ENCODE data around the gene ZDHHC5.

The ZDHHC5 gene

GRCh38 chr11:57620467-57620866 is 47.4 kb upstream of the ZDHHC5 start:
- DNase-seq: no peak
- Histone ChIP-seq H2AFZ (ENCODE audit: low read length) (no peak overlapping the region), H3K4me1 (ENCODE audit: low read length) (no peaks in the 10 kb centered on the region), H3K4me2 (ENCODE audit: low read depth, low read length) (no peak overlapping the region), H3K27ac (ENCODE audit: low read length) (no peak overlapping the region), H3K27me3 (replicated peaks; ENCODE audit: insufficient read depth, low read length) (no peaks in the 10 kb centered on the region), H3K9ac (ENCODE audit: low read length) (no peak overlapping the region), H3K79me2 (ENCODE audit: low read length) (no peaks in the 10 kb centered on the region), H4K20me1 (ENCODE audit: insufficient read depth, low read length) (no peaks in the 10 kb centered on the region), H3F3A (ENCODE audit: insufficient read depth, low read length) (no peaks in the 10 kb centered on the region), H3K36me3 (replicated peaks; ENCODE audit: insufficient read depth, low read length) (no peaks in the 10 kb centered on the region), H3K4me3 (ENCODE audit: low read length) (no peak overlapping the region), H3K9me2 (replicated peaks; ENCODE audit: insufficient read depth, low read length) (no peaks in the 10 kb centered on the region), H3K9me3 (replicated peaks; ENCODE audit: insufficient read depth, low read length) (no peaks in the 10 kb centered on the region)
- no peak for TF ChIP-seq EZH2 (optimal IDR thresholded peaks at IDR 0.05; ENCODE audit: low read depth, low read length)

DNA sequence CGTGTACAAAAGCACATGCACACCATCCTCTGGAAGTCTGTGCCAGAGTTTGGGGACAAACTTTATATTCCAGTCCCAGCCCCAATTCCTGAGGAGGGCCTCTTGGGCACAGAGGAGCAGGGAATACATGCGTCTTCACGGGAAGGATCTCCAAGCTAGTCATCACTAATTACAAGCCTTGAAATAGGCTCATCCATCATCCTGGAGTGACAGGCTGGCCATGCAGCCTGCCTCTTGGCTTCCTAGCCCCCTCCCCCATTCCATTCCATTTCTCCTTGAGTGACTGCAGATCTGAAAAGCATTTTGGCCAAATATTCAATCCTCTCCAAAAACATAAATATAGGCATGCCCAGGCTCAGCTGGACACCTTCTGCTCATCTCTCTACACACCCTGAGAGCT is 45.7 kb upstream of the ZDHHC5 start:
- no peaks in the 10 kb centered on the region for H3K79me2 ChIP-seq (ENCODE audit: low read length)
- no peak overlapping the region for H3K27ac ChIP-seq (ENCODE audit: low read length)
- no peak for DNase-seq
- H3K36me3 ChIP-seq (replicated peaks; ENCODE audit: insufficient read depth, low read length): no peaks in the 10 kb centered on the region
- no peak overlapping the region for H3K4me2 ChIP-seq (ENCODE audit: low read depth, low read length)
- no peaks in the 10 kb centered on the region for H3K9me3 ChIP-seq (replicated peaks; ENCODE audit: insufficient read depth, low read length)
- no peak overlapping the region for H2AFZ ChIP-seq (ENCODE audit: low read length)
- H3K4me3 ChIP-seq (ENCODE audit: low read length): no peak overlapping the region
- H3K9me2 ChIP-seq (replicated peaks; ENCODE audit: insufficient read depth, low read length): no peaks in the 10 kb centered on the region
- no peaks in the 10 kb centered on the region for H3K4me1 ChIP-seq (ENCODE audit: low read length)
- no peaks in the 10 kb centered on the region for H4K20me1 ChIP-seq (ENCODE audit: insufficient read depth, low read length)
- H3K27me3 ChIP-seq (replicated peaks; ENCODE audit: insufficient read depth, low read length): no peaks in the 10 kb centered on the region
- no peaks in the 10 kb centered on the region for H3F3A ChIP-seq (ENCODE audit: insufficient read depth, low read length)
- H3K9ac ChIP-seq (ENCODE audit: low read length): no peak overlapping the region
- TF ChIP-seq EZH2 (optimal IDR thresholded peaks at IDR 0.05; ENCODE audit: low read depth, low read length): no peak
- no peak for TF ChIP-seq EZH2phosphoT487 (IDR thresholded peaks at IDR 0.05; ENCODE audit: low read length)
- TF ChIP-seq CTCF (IDR thresholded peaks at IDR 0.05; ENCODE audit: low read length): no peak

GRCh38 chr11:57624864-57625263 is 43.0 kb upstream of the ZDHHC5 start:
- Histone ChIP-seq H4K20me1 (ENCODE audit: insufficient read depth, low read length) (no peaks in the 10 kb centered on the region), H3F3A (ENCODE audit: insufficient read depth, low read length) (no peaks in the 10 kb centered on the region), H3K4me3 (ENCODE audit: low read length) (no peak overlapping the region), H3K4me2 (ENCODE audit: low read depth, low read length) (no peak overlapping the region), H3K36me3 (replicated peaks; ENCODE audit: insufficient read depth, low read length) (no peaks in the 10 kb centered on the region), H3K27me3 (replicated peaks; ENCODE audit: insufficient read depth, low read length) (no peaks in the 10 kb centered on the region), H3K4me1 (ENCODE audit: low read length) (no peaks in the 10 kb centered on the region), H3K9ac (ENCODE audit: low read length) (no peak overlapping the region), H3K27ac (ENCODE audit: low read length) (no peak overlapping the region), H2AFZ (ENCODE audit: low read length) (no peak overlapping the region), H3K79me2 (ENCODE audit: low read length) (no peaks in the 10 kb centered on the region), H3K9me2 (replicated peaks; ENCODE audit: insufficient read depth, low read length) (no peaks in the 10 kb centered on the region), H3K9me3 (replicated peaks; ENCODE audit: insufficient read depth, low read length) (no peaks in the 10 kb centered on the region)
- no peak for TF ChIP-seq CTCF (IDR thresholded peaks at IDR 0.05; ENCODE audit: low read length)
- no peak for TF ChIP-seq EZH2phosphoT487 (IDR thresholded peaks at IDR 0.05; ENCODE audit: low read length)
- no peak for TF ChIP-seq EZH2 (optimal IDR thresholded peaks at IDR 0.05; ENCODE audit: low read depth, low read length)
- DNase-seq: no peak

DNA sequence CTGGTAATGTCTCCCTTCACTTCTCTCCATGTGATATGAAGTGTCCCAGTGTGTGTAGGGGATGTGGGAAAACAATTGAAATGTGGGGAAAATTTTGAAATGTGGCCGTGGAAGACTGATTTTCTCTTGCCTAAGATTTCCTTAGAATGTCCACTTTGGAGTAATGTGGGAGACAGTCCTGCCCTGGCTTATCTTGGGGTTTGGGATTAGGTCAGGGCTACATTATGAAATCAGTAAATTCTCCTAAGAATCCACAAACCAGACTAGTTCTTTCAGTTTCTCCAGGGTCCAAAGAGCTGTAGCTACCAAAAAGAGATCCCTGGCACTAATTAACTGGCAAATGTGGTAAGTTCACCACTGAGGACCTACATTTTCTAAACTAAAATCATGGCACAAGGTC is 41.0 kb upstream of the ZDHHC5 start:
- H3K9ac ChIP-seq (ENCODE audit: low read length): no peak overlapping the region
- no peak overlapping the region for H2AFZ ChIP-seq (ENCODE audit: low read length)
- no peaks in the 10 kb centered on the region for H3K79me2 ChIP-seq (ENCODE audit: low read length)
- TF ChIP-seq CTCF (IDR thresholded peaks at IDR 0.05; ENCODE audit: low read length): no peak
- TF ChIP-seq EZH2 (optimal IDR thresholded peaks at IDR 0.05; ENCODE audit: low read depth, low read length): no peak
- no peak for TF ChIP-seq EZH2phosphoT487 (IDR thresholded peaks at IDR 0.05; ENCODE audit: low read length)
- no peaks in the 10 kb centered on the region for H3F3A ChIP-seq (ENCODE audit: insufficient read depth, low read length)
- no peaks in the 10 kb centered on the region for H3K4me1 ChIP-seq (ENCODE audit: low read length)
- no peaks in the 10 kb centered on the region for H4K20me1 ChIP-seq (ENCODE audit: insufficient read depth, low read length)
- no peak overlapping the region for H3K4me2 ChIP-seq (ENCODE audit: low read depth, low read length)
- H3K36me3 ChIP-seq (replicated peaks; ENCODE audit: insufficient read depth, low read length): no peaks in the 10 kb centered on the region
- DNase-seq: no peak
- no peak overlapping the region for H3K4me3 ChIP-seq (ENCODE audit: low read length)
- no peak overlapping the region for H3K27ac ChIP-seq (ENCODE audit: low read length)
- no peaks in the 10 kb centered on the region for H3K9me2 ChIP-seq (replicated peaks; ENCODE audit: insufficient read depth, low read length)
- H3K9me3 ChIP-seq (replicated peaks; ENCODE audit: insufficient read depth, low read length): no peaks in the 10 kb centered on the region
- no peaks in the 10 kb centered on the region for H3K27me3 ChIP-seq (replicated peaks; ENCODE audit: insufficient read depth, low read length)

All from MM.1S (cell line).